HG03097 (cell line): ENCODE measurements around the gene GBP5.
A peak's percentile ranks its signal among the peaks of the same experiment; 100 is the strongest.

Experiments
- ATAC-seq: cut with Tn5 transposase; IDR thresholded peaks from one replicate; pipeline ENCODE4 v1.9.1; 2021; ENCODE audit not compliant: unreplicated experiment, low FRiP score

The GBP5 gene

GRCh38 chr1:89272269-89273041 is at the start of gene GBP5:
Gene GBP5 (minus strand): TSS chr1:89272860. CDS start chr1:89269555, 3,305 bp downstream.
- ATAC-seq: peak; percentile 63

- ATAC-seq: no peak
Observed at GRCh38 chr1:89322402-89322801, 49.7 kb upstream of the GBP5 start.

- ATAC-seq: no peak
Observed at GRCh38 chr1:89312572-89312971, 39.9 kb upstream of the GBP5 start.

GRCh38 chr1:89311757-89312156 is 39.1 kb upstream of the GBP5 start:
- peak; percentile 61 for ATAC-seq

GRCh38 chr1:89310976-89311375 is 38.3 kb upstream of the GBP5 start:
- no peak for ATAC-seq

GRCh38 chr1:89310505-89310904 is 37.8 kb upstream of the GBP5 start:
- peak; percentile 73 for ATAC-seq

- ATAC-seq: no peak
Observed at GRCh38 chr1:89309828-89310227, 37.2 kb upstream of the GBP5 start.

GRCh38 chr1:89306273-89306672 is 33.6 kb upstream of the GBP5 start:
- no peak for ATAC-seq

- no peak for ATAC-seq
Observed at GRCh38 chr1:89305493-89305892, 32.8 kb upstream of the GBP5 start.

- no peak for ATAC-seq
Observed at GRCh38 chr1:89304572-89305230, 32.0 kb upstream of the GBP5 start.

- ATAC-seq: no peak
Observed at GRCh38 chr1:89302697-89303332, 30.2 kb upstream of the GBP5 start.

- ATAC-seq: peak; percentile 88
Observed at GRCh38 chr1:89299739-89300463, 27.2 kb upstream of the GBP5 start.

- ATAC-seq: no peak
Observed at GRCh38 chr1:89298461-89298860, 25.8 kb upstream of the GBP5 start.

GRCh38 chr1:89295187-89295586 is 22.5 kb upstream of the GBP5 start:
- no peak for ATAC-seq

GRCh38 chr1:89291276-89291675 is 18.6 kb upstream of the GBP5 start:
- ATAC-seq: no peak

- no peak for ATAC-seq
Observed at GRCh38 chr1:89288051-89288340, 15.3 kb upstream of the GBP5 start.

- peak; percentile 20 for ATAC-seq
Observed at GRCh38 chr1:89287181-89288050, 14.8 kb upstream of the GBP5 start.

- peak; percentile 73 for ATAC-seq
Observed at GRCh38 chr1:89286549-89287180, 14.0 kb upstream of the GBP5 start.

- ATAC-seq: no peak
Observed at GRCh38 chr1:89285745-89286380, 13.2 kb upstream of the GBP5 start.
